Colonic mucosa (tissue), 4 donors: ENCODE data around the gene P2RX6. TPM values are rescaled to one million over a fixed set of nuclear protein-coding genes. Genes with fewer than 3 reads are reported as not detected.
"Not testable (repeated sequence)": the region's sequence is repeated elsewhere in the genome, so short reads cannot be mapped to it uniquely, and the experiment has no call there.

Experiments
- DNase-seq: peaks from one replicate; pipeline ENCODE4 v3.0.0-alpha.2; 2020
- H3K27ac ChIP-seq: fragments of 200-600 bp; one replicate; pipeline ENCODE4 v1.8.0; 2021
- H3K27me3 ChIP-seq: fragments of 200-600 bp; one replicate; pipeline ENCODE4 v1.8.0; 2021
- H3K36me3 ChIP-seq: fragments of 200-600 bp; one replicate; pipeline ENCODE4 v1.8.0; 2021
- H3K4me1 ChIP-seq: fragments of 200-600 bp; one replicate; pipeline ENCODE4 v1.8.0; 2021; ENCODE audit warnings: mild to moderate bottlenecking
- H3K4me3 ChIP-seq: fragments of 200-600 bp; one replicate; pipeline ENCODE4 v1.8.0; 2021
- H3K9ac ChIP-seq, 2 donors: one replicate each; pipeline ENCODE4 v1.7.0; 2013; ENCODE audit warnings: control low read depth in 2 of 2, low read depth in 2 of 2, low read length in 2 of 2
- H3K9me3 ChIP-seq: fragments of 200-600 bp; one replicate; pipeline ENCODE4 v1.8.0; 2021
- CTCF ChIP-seq: fragments of 200-600 bp; IDR thresholded peaks from one replicate; pipeline ENCODE4 v1.8.0; 2022; ENCODE audit warnings: antibody characterized with exemption, mild to moderate bottlenecking
- intact Hi-C: fragments of 100-400 bp; cut with DNase I; formaldehyde crosslinking; loops from one replicate; pipeline ENCODE4 v1.14.1; 2022
- total RNA-seq, 2 donors: library from RNA; stranded (reverse); fragmentation: NEBNext Ultra II Directional in 1 of 2; extraction: Animal tissue kit (Norgen Biotek cat#: 25700) in 1 of 2; gene quantifications; one replicate each; pipeline ENCODE4 v1.2.1, GENCODE V29; 2021
- donor health status: healthy.
- donor health status: DM: no; HTN: no; CAD: no.
- donor health status: DM: no; HTN: no; CAD: no.

Gene P2RX6
- total RNA-seq, 2 donors from 2014 or later = 0.27 to 0.62 TPM

GRCh38 chr22:21070690-21071615 lies 56.0 kb downstream of the P2RX6 start:
- Histone ChIP-seq H3K4me1 (no peaks in the 10 kb centered on the region), H3K27ac (no peak overlapping the region), H3K36me3 (no peaks in the 10 kb centered on the region), H3K4me3 (no peak overlapping the region), H3K9ac (no peak overlapping the region), H3K27me3 (no peaks in the 10 kb centered on the region), H3K9me3 (no peaks in the 10 kb centered on the region)
- no peak for DNase-seq
- intact Hi-C loops = loop anchor here (10.0 kb wide), 1 partner anchor 176 kb away; no protein-coding TSS in a partner anchor
- TF ChIP-seq CTCF = no peak

- H3K4me3 ChIP-seq, H3K4me1 ChIP-seq, H3K27ac ChIP-seq, H3K36me3 ChIP-seq, H3K9me3 ChIP-seq, DNase-seq, H3K27me3 ChIP-seq, H3K9ac ChIP-seq: not testable (repeated sequence)
- intact Hi-C loops = loop anchor here (10.0 kb wide), 1 partner anchor 177 kb away; no protein-coding TSS in a partner anchor
Observed at GRCh38 chr22:21071796-21072195, 56.8 kb downstream of the P2RX6 start.

- H3K27me3 ChIP-seq = no peaks in the 10 kb centered on the region
- H3K4me1 ChIP-seq = no peaks in the 10 kb centered on the region
- no peaks in the 10 kb centered on the region for H3K9me3 ChIP-seq
- no peak for TF ChIP-seq CTCF
- DNase-seq = no peak
- intact Hi-C loops = loop anchor here (10.0 kb wide), 1 partner anchor 178 kb away; no protein-coding TSS in a partner anchor
- H3K4me3 ChIP-seq = no peak overlapping the region
- H3K27ac ChIP-seq = no peak overlapping the region
- H3K36me3 ChIP-seq = no peaks in the 10 kb centered on the region
- H3K9ac ChIP-seq = no peak overlapping the region
Observed at GRCh38 chr22:21073023-21073422, 58.1 kb downstream of the P2RX6 start.

GRCh38 chr22:21073482-21073881 lies 58.5 kb downstream of the P2RX6 start:
- Histone ChIP-seq H3K9ac (no peak overlapping the region), H3K4me3 (no peak overlapping the region), H3K9me3 (no peaks in the 10 kb centered on the region), H3K27ac (no peak overlapping the region), H3K4me1 (no peaks in the 10 kb centered on the region), H3K27me3 (no peaks in the 10 kb centered on the region), H3K36me3 (no peaks in the 10 kb centered on the region)
- no peak for DNase-seq
- intact Hi-C loops = loop anchor here (10.0 kb wide), 1 partner anchor 179 kb away; no protein-coding TSS in a partner anchor
- TF ChIP-seq CTCF = no peak

GRCh38 chr22:21074102-21074715 lies 59.2 kb downstream of the P2RX6 start:
- H3K9ac ChIP-seq = no peak overlapping the region
- no peaks in the 10 kb centered on the region for H3K4me1 ChIP-seq
- TF ChIP-seq CTCF = no peak
- no peaks in the 10 kb centered on the region for H3K27me3 ChIP-seq
- DNase-seq = no peak
- H3K9me3 ChIP-seq = no peaks in the 10 kb centered on the region
- H3K4me3 ChIP-seq = no peak overlapping the region
- intact Hi-C loops = loop anchor here (10.0 kb wide), 1 partner anchor 179 kb away; no protein-coding TSS in a partner anchor
- no peak overlapping the region for H3K27ac ChIP-seq
- H3K36me3 ChIP-seq = no peaks in the 10 kb centered on the region
